Neural cell (in vitro differentiated cells): ENCODE measurements around the gene RGL3. TPM values are rescaled to one million over a fixed set of nuclear protein-coding genes. Genes with fewer than 3 reads are reported as not detected.
"Not testable (repeated sequence)": the region's sequence is repeated elsewhere in the genome, so short reads cannot be mapped to it uniquely, and the experiment has no call there.

ENCODE experiments used
- H2AFZ ChIP-seq: fragments of 200-600, 300-800 bp; sonication (generic), shearing (Covaris generic); 2 replicates; pipeline ENCODE4 v1.6.0; 2014; ENCODE audit warnings: low read depth, mild to moderate bottlenecking, antibody characterized with exemption, low read length, moderate library complexity
- H3F3A ChIP-seq: fragments of 200-600 bp; shearing (Covaris generic); 2 replicates; pipeline ENCODE4 v1.6.1; 2016; ENCODE audit warnings: mild to moderate bottlenecking, moderate library complexity, mixed read lengths, antibody characterized with exemption, low read length; ENCODE audit not compliant: insufficient read depth, poor library complexity, severe bottlenecking
- H3K27ac ChIP-seq: fragments of 200-600, 300-800 bp; sonication (generic), shearing (Covaris generic); 2 replicates; pipeline ENCODE4 v1.5.1; 2014; ENCODE audit warnings: mild to moderate bottlenecking, low read length, moderate library complexity
- H3K27me3 ChIP-seq: fragments of 300-800, 200-600 bp; sonication (generic), shearing (Covaris generic); 2 replicates; pipeline ENCODE4 v1.6.0; 2014; ENCODE audit warnings: mild to moderate bottlenecking, low read depth, low read length, moderate library complexity; ENCODE audit not compliant: insufficient read depth
- H3K36me3 ChIP-seq: fragments of 300-800, 200-600 bp; sonication (generic), shearing (Covaris generic); 2 replicates; pipeline ENCODE4 v1.5.1; 2014; ENCODE audit warnings: mild to moderate bottlenecking, antibody characterized with exemption, low read length, moderate library complexity; ENCODE audit not compliant: insufficient read depth
- H3K4me2 ChIP-seq: fragments of 300-800, 200-600 bp; sonication (generic), shearing (Covaris generic); 2 replicates; pipeline ENCODE4 v1.6.0; 2014; ENCODE audit warnings: mild to moderate bottlenecking, low read length
- H3K4me3 ChIP-seq: fragments of 300-800, 200-600 bp; sonication (generic), shearing (Covaris generic); 2 replicates; pipeline ENCODE4 v1.5.1; 2014; ENCODE audit warnings: mild to moderate bottlenecking, low read length, moderate library complexity
- H3K79me2 ChIP-seq: fragments of 200-600 bp; shearing (Covaris generic); replicated peaks from 2 replicates; pipeline ENCODE4 v1.6.0; 2014; ENCODE audit warnings: mild to moderate bottlenecking, low read length, moderate library complexity; ENCODE audit not compliant: insufficient read depth
- H3K9ac ChIP-seq: fragments of 300-800, 200-600 bp; sonication (generic), shearing (Covaris generic); 2 replicates; pipeline ENCODE4 v1.6.1; 2016; ENCODE audit warnings: mild to moderate bottlenecking, low read length, mixed read lengths
- H3K9me2 ChIP-seq: fragments of 200-600 bp; shearing (Covaris generic); 2 replicates; pipeline ENCODE4 v1.6.1; 2016; ENCODE audit warnings: mild to moderate bottlenecking, low read length, mixed read lengths; ENCODE audit not compliant: insufficient read depth
- H3K9me3 ChIP-seq: fragments of 200-600, 300-800 bp; sonication (generic), shearing (Covaris generic); 2 replicates; pipeline ENCODE4 v1.6.1; 2016; ENCODE audit warnings: mild to moderate bottlenecking, mixed run types, low read length, moderate library complexity, mixed read lengths
- H4K20me1 ChIP-seq: fragments of 200-600 bp; shearing (Covaris generic); 2 replicates; pipeline ENCODE4 v1.6.1; 2016; ENCODE audit warnings: mild to moderate bottlenecking, mixed run types; ENCODE audit not compliant: insufficient read depth
- CTCF ChIP-seq: fragments of 450-650 bp; IDR thresholded peaks from 2 replicates; pipeline ENCODE4 v1.5.1; 2014; ENCODE audit warnings: antibody characterized with exemption, mild to moderate bottlenecking, moderate library complexity; ENCODE audit not compliant: poor library complexity, severe bottlenecking
- EP300 ChIP-seq: fragments of 450-650 bp; conservative IDR thresholded peaks from 2 replicates; pipeline ENCODE4 v1.6.1; 2014; ENCODE audit warnings: antibody characterized with exemption, mild to moderate bottlenecking, moderate library complexity; ENCODE audit not compliant: poor library complexity, severe bottlenecking
- MXI1 ChIP-seq: fragments of 450-650 bp; conservative IDR thresholded peaks from 2 replicates; pipeline ENCODE4 v1.6.1; 2014; ENCODE audit warnings: antibody characterized with exemption, mild to moderate bottlenecking; ENCODE audit not compliant: poor library complexity, severe bottlenecking
- POLR2AphosphoS5 ChIP-seq: IDR thresholded peaks from 2 replicates; pipeline ENCODE4 v1.6.1; 2012
- RAD21 ChIP-seq: fragments of 450-650 bp; conservative IDR thresholded peaks from 2 replicates; pipeline ENCODE4 v1.6.1; 2014; ENCODE audit warnings: antibody characterized with exemption, mild to moderate bottlenecking, moderate library complexity
- REST ChIP-seq: IDR thresholded peaks from 2 replicates; pipeline ENCODE4 v1.6.1; 2012; ENCODE audit warnings: borderline replicate concordance
- SMC3 ChIP-seq: fragments of 450-650 bp; conservative IDR thresholded peaks from 2 replicates; pipeline ENCODE4 v1.6.1; 2014; ENCODE audit warnings: antibody characterized with exemption, mild to moderate bottlenecking, moderate library complexity; ENCODE audit not compliant: poor library complexity
- polyA plus RNA-seq: library from polyadenylated mRNA; depleted of rRNA; stranded (reverse); fragments of >200 nt; gene quantifications from 2 replicates; pipeline ENCODE4 v1.2.3, GENCODE V29; 2014

The RGL3 gene
- polyA plus RNA-seq, 1 donor from 2014 or later, result not detected

- H2AFZ ChIP-seq, result no peak overlapping the region
- no peak overlapping the region for H3K27ac ChIP-seq
- no peaks in the 10 kb centered on the region for H3K27me3 ChIP-seq
- H3K4me3 ChIP-seq, result no peak overlapping the region
- no peaks in the 10 kb centered on the region for H3F3A ChIP-seq
- TF ChIP-seq EP300, result no peak
- TF ChIP-seq CTCF, result no peak
- no peak for TF ChIP-seq RAD21
- TF ChIP-seq POLR2AphosphoS5, result no peak
- TF ChIP-seq REST, result no peak
- no peak for TF ChIP-seq SMC3
- TF ChIP-seq MXI1, result no peak
- no peak overlapping the region for H3K4me2 ChIP-seq
- H3K79me2 ChIP-seq, result peaks cover under 1% of the 10 kb centered on the region
- no peaks in the 10 kb centered on the region for H3K9me3 ChIP-seq
- H3K9me2 ChIP-seq, result no peaks in the 10 kb centered on the region
- H4K20me1 ChIP-seq, result no peaks in the 10 kb centered on the region
- H3K9ac ChIP-seq, result no peak overlapping the region
- H3K36me3 ChIP-seq, result no peaks in the 10 kb centered on the region
Measured at GRCh38 chr19:11461453-11461852, 42.3 kb upstream of the RGL3 start.

- Histone ChIP-seq H3F3A (no peaks in the 10 kb centered on the region), H3K36me3 (no peaks in the 10 kb centered on the region)
Measured at GRCh38 chr19:11460207-11460606, 41.1 kb upstream of the RGL3 start.

GRCh38 chr19:11458912-11459311 lies 39.8 kb upstream of the RGL3 start:
- H3K9me2 ChIP-seq, H3K27me3 ChIP-seq, H3K36me3 ChIP-seq, H3K79me2 ChIP-seq, H3K4me2 ChIP-seq, H3F3A ChIP-seq, H2AFZ ChIP-seq, H3K9ac ChIP-seq, H3K27ac ChIP-seq, H3K9me3 ChIP-seq, H4K20me1 ChIP-seq, H3K4me3 ChIP-seq: not testable (repeated sequence)

More at GRCh38 chr19:11460207-11460606, 41.1 kb upstream of the RGL3 start:
- H3K9me2 ChIP-seq, result no peaks in the 10 kb centered on the region
- H3K27ac ChIP-seq, result no peak overlapping the region
- TF ChIP-seq SMC3 (no peak), EP300 (no peak)
- H3K4me2 ChIP-seq, result no peak overlapping the region
- no peak overlapping the region for H2AFZ ChIP-seq
- no peak overlapping the region for H3K9ac ChIP-seq
- no peak overlapping the region for H3K4me3 ChIP-seq
- no peaks in the 10 kb centered on the region for H3K9me3 ChIP-seq
- H4K20me1 ChIP-seq, result no peaks in the 10 kb centered on the region
- H3K27me3 ChIP-seq, result no peaks in the 10 kb centered on the region
- no peaks in the 10 kb centered on the region for H3K79me2 ChIP-seq
